Lower leg skin (tissue), 4 donors: ENCODE measurements around the gene CAMSAP2. TPM values are rescaled to one million over a fixed set of nuclear protein-coding genes. Genes with fewer than 3 reads are reported as not detected.

Experiments used
- DNase-seq, 2 donors: peaks; one replicate each; pipeline ENCODE4 v3.0.0-alpha.2; 2019; ENCODE audit warnings: low spot score in 2 of 2
- H3K4me3 ChIP-seq: fragments of 200-600 bp; sonication (generic); 2 replicates; pipeline ENCODE4 v1.5.1; 2017; ENCODE audit warnings: mild to moderate bottlenecking, low read depth; ENCODE audit not compliant: poor library complexity, severe bottlenecking
- POLR2A ChIP-seq, 2 donors: fragments of 450-650 bp; IDR thresholded peaks; one replicate each; pipeline ENCODE4 v1.6.1; 2016 to 2017; ENCODE audit warnings: antibody characterized with exemption in 2 of 2, mild to moderate bottlenecking in 1 of 2, moderate library complexity in 1 of 2
- WGBS, 2 donors: methylation state at CpG; one replicate each; pipeline ENCODE4 v1.1.5; 2018; 5-methylcytosine and 5-hydroxymethylcytosine counted together
- intact Hi-C: fragments of 100-400 bp; cut with DNase I; formaldehyde crosslinking; loops from one replicate; pipeline ENCODE4 v1.15.0; 2023; ENCODE audit warnings: low total_unique reads
- total RNA-seq, 4 donors: library from RNA; depleted of rRNA; stranded (reverse); fragments of >200 nt; gene quantifications; one replicate each; pipeline ENCODE4 v1.1.0, GENCODE V29; 2016
- TF ChIP-seq, protein P1 (sequence below), 3 donors: fragments of 450-650 bp; IDR thresholded peaks; one replicate each; pipeline ENCODE4 v1.5.1; 2016; ENCODE audit warnings: antibody characterized with exemption in 3 of 3, mild to moderate bottlenecking in 3 of 3, moderate library complexity in 2 of 3

The CAMSAP2 gene
- total RNA-seq, 4 donors from 2014 or later: 22.5 to 41.3 (median 36.1) TPM

GRCh38 chr1:200714504-200715187 is 24.0 kb upstream of the CAMSAP2 start:
- intact Hi-C loops: no loop called here
- no peak for TF ChIP-seq POLR2A (IDR thresholded peaks at IDR 0.05)
- TF ChIP-seq, protein P1, sequence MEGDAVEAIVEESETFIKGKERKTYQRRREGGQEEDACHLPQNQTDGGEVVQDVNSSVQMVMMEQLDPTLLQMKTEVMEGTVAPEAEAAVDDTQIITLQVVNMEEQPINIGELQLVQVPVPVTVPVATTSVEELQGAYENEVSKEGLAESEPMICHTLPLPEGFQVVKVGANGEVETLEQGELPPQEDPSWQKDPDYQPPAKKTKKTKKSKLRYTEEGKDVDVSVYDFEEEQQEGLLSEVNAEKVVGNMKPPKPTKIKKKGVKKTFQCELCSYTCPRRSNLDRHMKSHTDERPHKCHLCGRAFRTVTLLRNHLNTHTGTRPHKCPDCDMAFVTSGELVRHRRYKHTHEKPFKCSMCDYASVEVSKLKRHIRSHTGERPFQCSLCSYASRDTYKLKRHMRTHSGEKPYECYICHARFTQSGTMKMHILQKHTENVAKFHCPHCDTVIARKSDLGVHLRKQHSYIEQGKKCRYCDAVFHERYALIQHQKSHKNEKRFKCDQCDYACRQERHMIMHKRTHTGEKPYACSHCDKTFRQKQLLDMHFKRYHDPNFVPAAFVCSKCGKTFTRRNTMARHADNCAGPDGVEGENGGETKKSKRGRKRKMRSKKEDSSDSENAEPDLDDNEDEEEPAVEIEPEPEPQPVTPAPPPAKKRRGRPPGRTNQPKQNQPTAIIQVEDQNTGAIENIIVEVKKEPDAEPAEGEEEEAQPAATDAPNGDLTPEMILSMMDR (IDR thresholded peaks at IDR 0.05): no peak
- DNase-seq: no peak
- 81 to 88% methylated on average over 2 of the region's 2 CpGs for WGBS, 2 donors
- H3K4me3 ChIP-seq: no peak overlapping the region

DNA sequence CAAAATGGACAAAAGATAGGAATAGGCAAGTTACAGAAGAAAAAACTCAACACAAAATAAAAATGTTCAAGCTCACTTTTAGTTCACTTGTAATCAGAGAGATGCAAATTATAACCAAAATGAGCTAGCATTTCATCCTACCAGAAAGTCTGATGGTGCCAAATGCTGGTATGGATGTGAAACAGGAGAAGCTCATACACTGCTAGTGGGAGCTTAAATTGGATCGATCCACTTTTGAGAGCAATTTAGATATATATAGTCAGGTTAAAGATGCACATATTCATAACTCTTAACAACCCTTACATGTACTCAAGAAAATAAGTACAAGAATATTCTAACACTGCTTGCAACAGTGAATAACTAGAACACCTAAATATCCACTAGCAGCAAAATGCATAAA is 18.5 kb upstream of the CAMSAP2 start:
- WGBS, 2 donors: 95 to 97% methylated on average over 1 of the region's 1 CpG
- TF ChIP-seq, protein P1 (IDR thresholded peaks at IDR 0.05): no peak
- no peak for TF ChIP-seq POLR2A (IDR thresholded peaks at IDR 0.05)
- H3K4me3 ChIP-seq: no peak overlapping the region
- no peak for DNase-seq
- intact Hi-C loops: loop anchor here (5.0 kb wide), 1 partner anchor 38 kb away; no protein-coding TSS in a partner anchor

GRCh38 chr1:200724064-200724463 is 14.6 kb upstream of the CAMSAP2 start:
- TF ChIP-seq, protein P1 (IDR thresholded peaks at IDR 0.05): no peak
- no peak for TF ChIP-seq POLR2A (IDR thresholded peaks at IDR 0.05)
- intact Hi-C loops: loop anchor here (5.0 kb wide), 1 partner anchor 42 kb away; no protein-coding TSS in a partner anchor
- DNase-seq: no peak

GRCh38 chr1:200727257-200727656 is 11.4 kb upstream of the CAMSAP2 start:
- no peak for DNase-seq
- intact Hi-C loops: no loop called here
- 97 to 99% methylated on average over 2 of the region's 2 CpGs for WGBS, 2 donors
- no peak overlapping the region for H3K4me3 ChIP-seq
- TF ChIP-seq POLR2A (IDR thresholded peaks at IDR 0.05): no peak
- TF ChIP-seq, protein P1 (IDR thresholded peaks at IDR 0.05): no peak

More at GRCh38 chr1:200724064-200724463, 14.6 kb upstream of the CAMSAP2 start:
- H3K4me3 ChIP-seq: no peak overlapping the region

- 37 to 58% methylated on average over 3 of the region's 3 CpGs for WGBS, 2 donors
- TF ChIP-seq, protein P1 (IDR thresholded peaks at IDR 0.05): no peak
- TF ChIP-seq POLR2A (IDR thresholded peaks at IDR 0.05): no peak
- DNase-seq: no peak
- intact Hi-C loops: no loop called here
- no peak overlapping the region for H3K4me3 ChIP-seq
Observed at GRCh38 chr1:200729863-200730262, 8.8 kb upstream of the CAMSAP2 start.
